Mesenchymal stem cell (in vitro differentiated cells and primary cell): ENCODE results near the gene BLVRA.
"Not testable (repeated sequence)": the region's sequence is repeated elsewhere in the genome, so short reads cannot be mapped to it uniquely, and the experiment has no call there.

Source experiments
- DNase-seq: peaks from one replicate; pipeline ENCODE4 v3.0.0-alpha.2; 2013
- H2AFZ ChIP-seq: one replicate; pipeline ENCODE4 v1.6.1; 2013; ENCODE audit warnings: low read depth, mild to moderate bottlenecking, control low read depth, inconsistent platforms, low read length, moderate library complexity
- H2AK5ac ChIP-seq: 2 replicates; pipeline ENCODE4 v1.6.1; 2013; ENCODE audit warnings: low read length, moderate library complexity, mild to moderate bottlenecking, inconsistent platforms; ENCODE audit not compliant: severe bottlenecking
- H2BK120ac ChIP-seq: one replicate; pipeline ENCODE4 v1.6.1; 2013; ENCODE audit warnings: low read depth, mild to moderate bottlenecking, inconsistent platforms, low read length, moderate library complexity
- H2BK12ac ChIP-seq, 2 experiments: one replicate each; pipeline ENCODE4 v1.6.1; 2013; ENCODE audit warnings: inconsistent platforms in 2 of 2, low read length in 2 of 2, mild to moderate bottlenecking in 2 of 2, moderate library complexity in 2 of 2, control low read depth in 1 of 2
- H2BK15ac ChIP-seq: one replicate; pipeline ENCODE4 v1.6.1; 2013; ENCODE audit warnings: mild to moderate bottlenecking, low read depth, inconsistent platforms; ENCODE audit not compliant: poor library complexity, severe bottlenecking
- H2BK5ac ChIP-seq: 2 replicates; pipeline ENCODE4 v1.6.1; 2013; ENCODE audit warnings: low read depth, mild to moderate bottlenecking, low read length, control low read depth, inconsistent platforms; ENCODE audit not compliant: poor library complexity, severe bottlenecking
- H3K14ac ChIP-seq, 2 experiments: one replicate each; pipeline ENCODE4 v1.6.1; 2013; ENCODE audit warnings: inconsistent platforms in 2 of 2, low read length in 2 of 2, control low read depth in 1 of 2, mild to moderate bottlenecking in 1 of 2, moderate library complexity in 1 of 2
- H3K18ac ChIP-seq, 2 experiments: one replicate each; pipeline ENCODE4 v1.6.1; 2013; ENCODE audit warnings: inconsistent platforms in 2 of 2, low read length in 2 of 2, control low read depth in 1 of 2, low read depth in 1 of 2, mild to moderate bottlenecking in 1 of 2
- H3K23ac ChIP-seq, 2 experiments: one replicate each; pipeline ENCODE4 v1.6.1; 2013; ENCODE audit warnings: inconsistent platforms in 2 of 2, low read length in 2 of 2, mild to moderate bottlenecking in 2 of 2, moderate library complexity in 2 of 2, control low read depth in 1 of 2
- H3K27ac ChIP-seq: 2 replicates; pipeline ENCODE4 v1.5.1; 2013; ENCODE audit warnings: mild to moderate bottlenecking, moderate library complexity, low read length, control low read depth, inconsistent platforms; ENCODE audit not compliant: poor library complexity, severe bottlenecking
- H3K27me3 ChIP-seq, 2 experiments: 2 replicates each; pipeline versions ENCODE4 v1.6.1 to v1.7.0; 2013; ENCODE audit warnings: low read length in 2 of 2, mild to moderate bottlenecking in 2 of 2, moderate library complexity in 2 of 2, control low read depth in 1 of 2, inconsistent platforms in 1 of 2; ENCODE audit not compliant: control insufficient read depth in 1 of 2, insufficient read depth in 1 of 2
- H3K36me3 ChIP-seq, 2 experiments: 2 replicates each; pipeline versions ENCODE4 v1.6.1 to v1.7.0; 2013; ENCODE audit warnings: low read length in 2 of 2, control low read depth in 1 of 2, inconsistent platforms in 1 of 2, low read depth in 1 of 2, mild to moderate bottlenecking in 1 of 2; ENCODE audit not compliant: insufficient read depth in 2 of 2, control insufficient read depth in 1 of 2
- H3K4ac ChIP-seq, 2 experiments: one replicate each; pipeline ENCODE4 v1.6.1; 2013; ENCODE audit warnings: inconsistent platforms in 2 of 2, low read length in 2 of 2, mild to moderate bottlenecking in 2 of 2, moderate library complexity in 2 of 2, control low read depth in 1 of 2, low read depth in 1 of 2
- H3K4me1 ChIP-seq: 2 replicates; pipeline ENCODE4 v1.6.1; 2013; ENCODE audit warnings: low read depth, low read length, control low read depth; ENCODE audit not compliant: control insufficient read depth, insufficient read depth
- H3K4me2 ChIP-seq: 2 replicates; pipeline ENCODE4 v1.6.1; 2013; ENCODE audit warnings: low read length, mild to moderate bottlenecking, inconsistent platforms; ENCODE audit not compliant: poor library complexity, severe bottlenecking
- H3K4me3 ChIP-seq, 2 experiments: 2 replicates each; pipeline versions ENCODE4 v1.5.1 to v1.7.0; 2013; ENCODE audit warnings: low read length in 2 of 2, mild to moderate bottlenecking in 2 of 2, control low read depth in 1 of 2, low read depth in 1 of 2; ENCODE audit not compliant: insufficient read depth in 1 of 2
- H3K79me1 ChIP-seq: replicated peaks from 2 replicates; pipeline ENCODE4 v1.6.1; 2013; ENCODE audit warnings: mild to moderate bottlenecking, control low read depth, low read length, inconsistent platforms; ENCODE audit not compliant: poor library complexity, severe bottlenecking
- H3K9ac ChIP-seq: 2 replicates; pipeline ENCODE4 v1.7.0; 2013; ENCODE audit warnings: mild to moderate bottlenecking, low read length, moderate library complexity
- H3K9me3 ChIP-seq: 2 replicates; pipeline ENCODE4 v1.7.0; 2013; ENCODE audit warnings: mild to moderate bottlenecking, low read length; ENCODE audit not compliant: control insufficient read depth
- H4K8ac ChIP-seq: one replicate; pipeline ENCODE4 v1.6.1; 2013; ENCODE audit warnings: inconsistent platforms, mild to moderate bottlenecking, low read length, moderate library complexity
- H4K91ac ChIP-seq: one replicate; pipeline ENCODE4 v1.6.1; 2013; ENCODE audit warnings: mild to moderate bottlenecking, low read length, inconsistent platforms
- WGBS: methylation state at CpG from one replicate; pipeline ENCODE4 v1.1.7; 2013; ENCODE audit warnings: mixed read lengths; 5-methylcytosine and 5-hydroxymethylcytosine counted together

BLVRA gene

GRCh38 chr7:43771128-43771527 lies 12.6 kb downstream of the BLVRA start:
- no peak overlapping the region for H3K23ac ChIP-seq
- no peak overlapping the region for H4K91ac ChIP-seq
- no peak overlapping the region for H3K4me2 ChIP-seq
- H2BK5ac ChIP-seq: no peak overlapping the region
- peaks cover 6% of the 10 kb centered on the region for H3K4me1 ChIP-seq
- no peak overlapping the region for H3K14ac ChIP-seq
- H3K79me1 ChIP-seq: peaks cover 28% of the 10 kb centered on the region
- no peaks in the 10 kb centered on the region for H3K9me3 ChIP-seq
- H3K27ac ChIP-seq: no peak overlapping the region
- H3K4ac ChIP-seq: no peak overlapping the region
- H3K27me3 ChIP-seq: no peaks in the 10 kb centered on the region
- no peak overlapping the region for H2AFZ ChIP-seq
- H2BK120ac ChIP-seq: no peak overlapping the region
- H3K4me3 ChIP-seq: no peak overlapping the region
- peaks cover 20 to 41% of the 10 kb centered on the region in 2 experiments for H3K36me3 ChIP-seq
- H2BK12ac ChIP-seq: no peak overlapping the region
- WGBS: 41% methylated on average over 3 of the region's 3 CpGs
- no peak overlapping the region for H3K9ac ChIP-seq
- no peak overlapping the region for H2BK15ac ChIP-seq
- no peak overlapping the region for H4K8ac ChIP-seq
- no peak overlapping the region for H2AK5ac ChIP-seq
- no peak overlapping the region for H3K18ac ChIP-seq
- DNase-seq: no peak

GRCh38 chr7:43771573-43771972 lies 13.1 kb downstream of the BLVRA start:
- Histone ChIP-seq H3K4me3 (no peak overlapping the region), H3K27me3 (no peaks in the 10 kb centered on the region), H3K4me2 (no peak overlapping the region), H3K23ac (no peak overlapping the region), H2BK12ac (no peak overlapping the region), H3K9ac (no peak overlapping the region), H2BK120ac (no peak overlapping the region), H3K9me3 (no peaks in the 10 kb centered on the region), H4K8ac (no peak overlapping the region), H3K36me3 (peaks cover 20 to 41% of the 10 kb centered on the region in 2 experiments), H4K91ac (no peak overlapping the region), H3K27ac (no peak overlapping the region), H3K18ac (no peak overlapping the region), H3K14ac (no peak overlapping the region), H3K79me1 (peaks cover 26% of the 10 kb centered on the region), H3K4me1 (peaks cover 6% of the 10 kb centered on the region), H2AFZ (no peak overlapping the region), H2BK5ac (no peak overlapping the region), H2AK5ac (no peak overlapping the region), H3K4ac (no peak overlapping the region), H2BK15ac (no peak overlapping the region)
- WGBS: 67% methylated on average over 3 of the region's 3 CpGs
- DNase-seq: no peak

- not testable (repeated sequence) for H2BK120ac ChIP-seq, H2BK12ac ChIP-seq, DNase-seq, H2BK15ac ChIP-seq, H3K27ac ChIP-seq, H3K9me3 ChIP-seq, H3K27me3 ChIP-seq, H3K4me2 ChIP-seq, H4K91ac ChIP-seq, H2AK5ac ChIP-seq, H3K4me1 ChIP-seq, H3K23ac ChIP-seq, H3K14ac ChIP-seq, H3K4ac ChIP-seq, H3K4me3 ChIP-seq, H2AFZ ChIP-seq, H2BK5ac ChIP-seq, H4K8ac ChIP-seq, H3K9ac ChIP-seq, H3K18ac ChIP-seq
- H3K36me3 ChIP-seq: peaks cover 18 to 27% of the 10 kb centered on the region in 2 experiments
- WGBS: 100% methylated on average over 2 of the region's 6 CpGs
- H3K79me1 ChIP-seq: peaks cover 18% of the 10 kb centered on the region
Observed at GRCh38 chr7:43773268-43773667, 14.8 kb downstream of the BLVRA start.

GRCh38 chr7:43775255-43775654 lies 16.8 kb downstream of the BLVRA start:
- Histone ChIP-seq H3K79me1 (peaks cover 12% of the 10 kb centered on the region), H3K36me3 (peaks cover 22 to 29% of the 10 kb centered on the region in 2 experiments)
- H2BK12ac ChIP-seq, H4K8ac ChIP-seq, H3K4me3 ChIP-seq, H2BK15ac ChIP-seq, H3K4me2 ChIP-seq, H2AK5ac ChIP-seq, H3K4ac ChIP-seq, H4K91ac ChIP-seq, H3K14ac ChIP-seq, H2BK5ac ChIP-seq, H3K9me3 ChIP-seq, H3K4me1 ChIP-seq, H3K9ac ChIP-seq, H2BK120ac ChIP-seq, H3K27me3 ChIP-seq, H2AFZ ChIP-seq, H3K18ac ChIP-seq, H3K23ac ChIP-seq, H3K27ac ChIP-seq, DNase-seq: not testable (repeated sequence)
- WGBS: 100% methylated on average over 1 of the region's 2 CpGs
